Vagina (tissue), 2 donors: ENCODE measurements around the gene ILF3. TPM values are rescaled to one million over a fixed set of nuclear protein-coding genes. Genes with fewer than 3 reads are reported as not detected.

ENCODE experiments used
- DNase-seq, 2 donors: peaks; one replicate each; pipeline ENCODE4 v3.0.0-alpha.2; 2017; ENCODE audit errors: extremely low spot score in 2 of 2
- H3K27ac ChIP-seq: fragments of 200-600 bp; sonication (generic); one replicate; pipeline ENCODE4 v1.5.1; 2019
- H3K27me3 ChIP-seq: fragments of 200-600 bp; sonication (generic); one replicate; pipeline ENCODE4 v1.5.1; 2019
- H3K36me3 ChIP-seq, 2 donors: fragments of 200-600 bp; sonication (generic); one replicate each; pipeline ENCODE4 v1.5.1; 2017 to 2019
- H3K4me1 ChIP-seq: fragments of 200-600 bp; sonication (generic); one replicate; pipeline ENCODE4 v1.5.1; 2019
- H3K4me3 ChIP-seq, 2 donors: fragments of 200-600 bp; sonication (generic); 1 replicate in 1 of 2; 2 replicates in 1 of 2; pipeline ENCODE4 v1.5.1; 2016 to 2019
- H3K9me3 ChIP-seq: fragments of 200-600 bp; sonication (generic); one replicate; pipeline ENCODE4 v1.5.1; 2019
- CTCF ChIP-seq, 3 experiments: fragments of 450-650 bp in 2 of 3; fragments of 200-600 bp in 1 of 3; sonication (generic) in 1 of 3; IDR thresholded peaks; one replicate each; pipeline ENCODE4 v1.5.1; 2017 to 2019; ENCODE audit warnings: antibody characterized with exemption in 3 of 3, mild to moderate bottlenecking in 2 of 3, moderate library complexity in 2 of 3
- POLR2A ChIP-seq, 2 donors: fragments of 450-650 bp; IDR thresholded peaks; one replicate each; pipeline ENCODE4 v1.6.1; 2017; ENCODE audit warnings: antibody characterized with exemption in 2 of 2, mild to moderate bottlenecking in 2 of 2, moderate library complexity in 2 of 2
- POLR2AphosphoS5 ChIP-seq, 2 donors: sonication (generic); formaldehyde crosslinking; IDR thresholded peaks; one replicate each; pipeline ENCODE4 v1.9.0; 2017; ENCODE audit warnings: antibody characterized with exemption in 2 of 2, mild to moderate bottlenecking in 2 of 2, low read depth in 1 of 2; ENCODE audit not compliant: insufficient read depth in 1 of 2
- intact Hi-C: fragments of 100-400 bp; cut with DNase I; formaldehyde crosslinking; loops from one replicate; pipeline ENCODE4 v1.15.1; 2023
- total RNA-seq: library from RNA; depleted of rRNA; stranded (reverse); fragments of >200 nt; gene quantifications from one replicate; pipeline ENCODE4 v1.2.3, GENCODE V29; 2016

ILF3 gene
- total RNA-seq, 1 donor from 2014 or later: 125 TPM

GRCh38 chr19:10677751-10678150 is 23.6 kb downstream of the ILF3 start:
- intact Hi-C loops: no loop called here
- TF ChIP-seq POLR2A (IDR thresholded peaks at IDR 0.05) (no peak), POLR2AphosphoS5 (IDR thresholded peaks at IDR 0.05; ENCODE audit: insufficient read depth in 1 of 2, low read depth in 1 of 2) (no peak), CTCF (IDR thresholded peaks at IDR 0.05) (no peak)
- no peaks in the 10 kb centered on the region for H3K9me3 ChIP-seq
- peaks cover 6 to 79% of the 10 kb centered on the region in 2 donors for H3K36me3 ChIP-seq
- no peak for DNase-seq
- no peak overlapping the region for H3K4me3 ChIP-seq
- H3K27ac ChIP-seq: no peak overlapping the region
- H3K27me3 ChIP-seq: no peaks in the 10 kb centered on the region
- no peaks in the 10 kb centered on the region for H3K4me1 ChIP-seq

GRCh38 chr19:10678813-10679212 is 24.7 kb downstream of the ILF3 start:
- H3K36me3 ChIP-seq: peaks cover 6 to 79% of the 10 kb centered on the region in 2 donors
- intact Hi-C loops: no loop called here
- TF ChIP-seq POLR2AphosphoS5 (IDR thresholded peaks at IDR 0.05; ENCODE audit: insufficient read depth in 1 of 2, low read depth in 1 of 2) (no peak), CTCF (IDR thresholded peaks at IDR 0.05) (no peak), POLR2A (IDR thresholded peaks at IDR 0.05) (no peak)
- no peak for DNase-seq
- H3K9me3 ChIP-seq: no peaks in the 10 kb centered on the region
- H3K27ac ChIP-seq: no peak overlapping the region
- H3K4me3 ChIP-seq: no peak overlapping the region
- H3K4me1 ChIP-seq: no peaks in the 10 kb centered on the region
- H3K27me3 ChIP-seq: no peaks in the 10 kb centered on the region

GRCh38 chr19:10679743-10680142 is 25.6 kb downstream of the ILF3 start:
- H3K4me3 ChIP-seq: no peak overlapping the region
- H3K27ac ChIP-seq: no peak overlapping the region
- intact Hi-C loops: no loop called here
- peaks cover 6 to 86% of the 10 kb centered on the region in 2 donors for H3K36me3 ChIP-seq
- no peak for DNase-seq
- TF ChIP-seq CTCF (IDR thresholded peaks at IDR 0.05): no peak
- TF ChIP-seq POLR2A (IDR thresholded peaks at IDR 0.05): no peak
- TF ChIP-seq POLR2AphosphoS5 (IDR thresholded peaks at IDR 0.05; ENCODE audit: insufficient read depth in 1 of 2, low read depth in 1 of 2): no peak
- no peaks in the 10 kb centered on the region for H3K4me1 ChIP-seq
- no peaks in the 10 kb centered on the region for H3K9me3 ChIP-seq
- no peaks in the 10 kb centered on the region for H3K27me3 ChIP-seq

- H3K27me3 ChIP-seq: no peaks in the 10 kb centered on the region
- TF ChIP-seq POLR2AphosphoS5 (IDR thresholded peaks at IDR 0.05; ENCODE audit: insufficient read depth in 1 of 2, low read depth in 1 of 2) (no peak), CTCF (IDR thresholded peaks at IDR 0.05) (no peak), POLR2A (IDR thresholded peaks at IDR 0.05) (no peak)
- H3K36me3 ChIP-seq: peaks cover 6 to 85% of the 10 kb centered on the region in 2 donors
- H3K4me3 ChIP-seq: no peak overlapping the region
- no peaks in the 10 kb centered on the region for H3K4me1 ChIP-seq
- intact Hi-C loops: no loop called here
- no peaks in the 10 kb centered on the region for H3K9me3 ChIP-seq
- DNase-seq: no peak
- no peak overlapping the region for H3K27ac ChIP-seq
Measured at GRCh38 chr19:10680545-10681135, 26.5 kb downstream of the ILF3 start.

GRCh38 chr19:10681658-10682057 is 27.5 kb downstream of the ILF3 start:
- Histone ChIP-seq H3K27me3 (no peaks in the 10 kb centered on the region), H3K36me3 (peaks cover 6 to 90% of the 10 kb centered on the region in 2 donors)
- intact Hi-C loops: no loop called here

More at GRCh38 chr19:10681658-10682057, 27.5 kb downstream of the ILF3 start:
- no peak for DNase-seq
- Histone ChIP-seq H3K9me3 (no peaks in the 10 kb centered on the region), H3K4me1 (peaks cover 7% of the 10 kb centered on the region), H3K4me3 (no peak overlapping the region), H3K27ac (no peak overlapping the region)
- TF ChIP-seq POLR2A (IDR thresholded peaks at IDR 0.05): no peak
- TF ChIP-seq CTCF (IDR thresholded peaks at IDR 0.05): no peak
- no peak for TF ChIP-seq POLR2AphosphoS5 (IDR thresholded peaks at IDR 0.05; ENCODE audit: insufficient read depth in 1 of 2, low read depth in 1 of 2)
